GM19238 (cell line): Measurements from ENCODE around the gene NUMBL.
"Not testable (repeated sequence)": the region's sequence is repeated elsewhere in the genome, so short reads cannot be mapped to it uniquely, and the experiment has no call there.

Experiments used
- DNase-seq: peaks from one replicate; pipeline ENCODE4 v3.0.0; 2011; ENCODE audit warnings: low spot score; ENCODE audit not compliant: insufficient read length

Gene NUMBL

DNA sequence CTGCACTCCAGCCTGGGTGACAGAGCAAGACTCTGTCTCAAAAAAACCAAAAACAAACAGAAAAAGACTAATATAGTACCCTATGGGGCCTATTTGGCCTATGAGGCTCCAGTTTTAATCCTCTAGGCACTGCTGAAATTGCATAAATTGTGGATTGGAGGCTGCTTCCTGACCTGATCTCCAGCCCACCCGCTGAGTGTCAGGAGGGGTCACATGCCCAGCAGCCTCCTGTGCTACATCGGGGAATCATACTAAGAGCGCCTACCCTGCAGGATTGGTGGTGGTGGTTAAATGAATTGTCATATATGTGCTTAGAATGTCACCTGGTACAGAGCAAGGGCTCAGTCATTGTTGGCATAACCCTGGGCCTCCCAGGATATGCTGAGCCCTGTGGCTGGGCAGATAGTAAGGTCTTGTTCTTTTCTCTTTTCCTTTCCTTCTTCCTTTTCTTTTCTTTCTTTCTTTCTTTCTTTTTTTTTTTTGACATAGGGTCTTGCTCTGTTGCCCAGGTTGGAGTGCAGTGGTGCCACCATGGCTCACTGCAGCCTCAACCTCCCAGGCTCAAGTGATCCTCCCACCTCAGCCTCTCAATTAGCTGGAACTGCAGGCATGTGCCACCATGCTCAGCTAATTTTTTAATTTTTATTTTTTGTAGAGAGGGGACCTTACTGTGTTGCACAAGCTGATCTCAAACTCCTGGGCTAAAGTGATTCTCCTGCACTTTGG, 58.0 kb downstream of the NUMBL start:
- no peak for DNase-seq

- DNase-seq = no peak
These were observed 59.8 kb downstream of the NUMBL start for GRCh38 chr19:40630571-40631160.

DNA sequence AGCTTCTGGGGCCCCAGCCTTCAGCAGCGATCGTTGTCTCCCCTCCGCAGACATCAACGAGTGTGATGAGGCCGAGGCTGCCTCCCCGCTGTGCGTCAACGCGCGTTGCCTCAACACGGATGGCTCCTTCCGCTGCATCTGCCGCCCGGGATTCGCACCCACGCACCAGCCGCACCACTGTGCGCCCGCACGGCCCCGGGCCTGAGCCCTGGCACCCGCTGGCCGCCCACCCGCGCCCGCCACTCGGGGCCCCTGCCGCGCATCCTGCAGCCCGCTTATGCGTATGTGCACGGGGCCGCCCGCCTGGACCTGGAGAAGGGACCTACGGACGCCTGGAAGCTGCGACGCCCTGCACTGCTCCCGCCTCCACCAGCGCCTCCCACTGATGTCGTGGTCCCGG, 61.1 kb downstream of the NUMBL start:
- DNase-seq = no peak

DNA sequence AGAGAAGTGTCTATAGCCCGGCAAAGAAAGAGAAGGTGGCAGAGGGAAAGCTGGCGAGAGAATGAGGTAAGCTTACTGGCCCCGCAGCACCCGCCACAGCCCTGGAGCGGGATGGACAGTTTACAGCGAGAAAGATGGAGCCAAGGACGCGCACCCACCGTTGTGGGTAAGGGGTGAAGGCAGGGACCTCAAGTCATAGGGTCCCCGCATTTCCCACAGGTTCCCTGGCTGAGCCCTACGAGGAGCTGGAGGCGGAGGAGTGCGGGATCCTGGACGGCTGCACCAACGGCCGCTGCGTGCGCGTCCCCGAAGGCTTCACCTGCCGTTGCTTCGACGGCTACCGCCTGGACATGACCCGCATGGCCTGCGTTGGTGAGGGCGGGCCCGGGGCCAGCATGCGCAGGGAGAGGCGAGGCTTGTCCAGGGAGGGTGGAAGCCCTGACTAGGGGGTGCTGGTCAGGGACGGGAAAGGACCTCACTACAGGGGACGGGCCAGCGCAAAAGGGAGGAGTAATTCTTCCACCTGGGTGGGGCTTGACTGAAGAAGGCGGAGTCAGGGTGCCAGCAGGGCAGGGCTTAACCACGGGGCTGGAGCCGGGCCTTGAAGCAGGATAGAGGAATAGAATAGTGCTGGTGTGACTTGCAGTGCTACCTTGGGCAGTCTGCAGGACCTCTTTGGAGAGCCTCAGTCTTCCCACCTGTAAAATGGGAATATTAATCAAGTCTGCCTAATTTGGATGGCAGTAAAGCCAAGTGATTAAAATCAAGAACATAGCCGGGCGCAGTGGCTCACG, 62.8 kb downstream of the NUMBL start:
- no peak for DNase-seq

DNA sequence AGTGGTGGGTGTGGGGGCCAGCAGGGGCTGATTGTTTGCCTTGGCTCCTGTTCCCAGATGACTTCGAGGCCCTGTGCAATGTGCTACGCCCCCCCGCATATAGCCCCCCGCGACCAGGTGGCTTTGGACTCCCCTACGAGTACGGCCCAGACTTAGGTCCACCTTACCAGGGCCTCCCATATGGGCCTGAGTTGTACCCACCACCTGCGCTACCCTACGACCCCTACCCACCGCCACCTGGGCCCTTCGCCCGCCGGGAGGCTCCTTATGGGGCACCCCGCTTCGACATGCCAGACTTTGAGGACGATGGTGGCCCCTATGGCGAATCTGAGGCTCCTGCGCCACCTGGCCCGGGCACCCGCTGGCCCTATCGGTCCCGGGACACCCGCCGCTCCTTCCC, 63.5 kb downstream of the NUMBL start:
- DNase-seq = no peak

DNA sequence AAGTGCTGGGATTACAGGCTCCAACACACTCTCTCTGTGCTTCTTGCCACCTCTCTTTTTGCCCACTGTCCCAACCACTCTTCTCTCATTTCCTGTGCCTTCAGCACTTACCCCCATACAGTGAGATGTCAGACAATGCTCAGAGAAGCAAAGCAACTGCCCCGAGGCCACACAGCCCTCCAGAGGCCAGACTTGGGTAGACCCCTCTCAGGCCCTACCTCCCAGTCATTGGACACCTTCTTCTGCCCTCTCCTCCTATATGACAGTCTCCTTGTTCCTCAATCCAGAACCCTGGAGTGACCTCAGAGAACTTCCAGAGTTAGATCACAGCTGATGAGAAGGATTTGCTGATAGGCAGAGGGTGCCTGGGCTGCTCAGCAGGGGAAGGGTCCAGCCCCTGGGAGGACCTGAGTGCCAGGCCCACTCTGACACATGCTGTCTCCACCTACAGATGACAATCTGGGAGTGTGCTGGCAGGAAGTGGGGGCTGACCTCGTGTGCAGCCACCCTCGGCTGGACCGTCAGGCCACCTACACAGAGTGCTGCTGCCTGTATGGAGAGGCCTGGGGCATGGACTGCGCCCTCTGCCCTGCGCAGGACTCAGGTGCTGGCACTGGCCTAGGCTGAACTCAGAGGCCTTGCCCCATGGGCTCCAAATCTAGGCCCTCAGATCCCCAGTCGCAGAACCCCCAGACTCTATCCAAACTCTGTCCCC, 64.9 kb downstream of the NUMBL start:
- no peak for DNase-seq

DNA sequence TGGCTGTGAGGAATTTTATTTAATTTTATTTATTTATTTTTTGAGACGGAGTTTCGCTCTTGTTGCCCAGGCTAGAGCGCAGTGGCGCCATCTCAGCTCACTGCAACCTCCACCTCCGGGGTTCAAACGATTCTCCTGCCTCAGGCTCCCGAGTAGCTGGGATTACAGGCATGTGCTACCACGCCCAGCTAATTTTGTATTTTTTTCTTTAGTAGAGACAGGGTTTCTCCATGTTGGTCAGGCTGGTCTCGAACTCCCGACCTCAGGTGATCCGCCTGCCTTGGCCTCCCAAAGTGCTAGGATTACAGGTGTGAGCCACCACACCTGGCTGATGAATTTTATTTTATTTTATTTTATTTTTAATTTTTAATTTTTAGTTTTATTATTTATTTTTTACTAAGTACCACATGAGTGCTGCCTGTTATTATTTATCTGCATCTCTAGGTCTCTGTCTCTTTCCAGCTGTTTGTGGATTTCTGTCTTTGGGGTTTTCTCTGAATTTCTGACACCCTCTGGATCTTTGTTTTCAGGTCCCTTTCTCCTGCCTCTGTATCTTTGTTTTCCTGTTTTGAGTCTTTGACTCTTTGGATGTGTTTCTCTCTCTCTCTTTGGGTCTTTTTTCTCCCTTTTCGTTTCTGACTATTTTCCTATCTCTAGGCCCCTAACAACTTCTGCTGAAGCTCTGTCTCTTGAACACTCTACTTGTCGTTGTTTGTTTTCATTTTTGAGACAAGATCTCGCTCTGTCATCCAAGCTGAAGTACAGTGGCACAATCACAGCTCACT, 65.9 kb downstream of the NUMBL start:
- not testable (repeated sequence) for DNase-seq

DNA sequence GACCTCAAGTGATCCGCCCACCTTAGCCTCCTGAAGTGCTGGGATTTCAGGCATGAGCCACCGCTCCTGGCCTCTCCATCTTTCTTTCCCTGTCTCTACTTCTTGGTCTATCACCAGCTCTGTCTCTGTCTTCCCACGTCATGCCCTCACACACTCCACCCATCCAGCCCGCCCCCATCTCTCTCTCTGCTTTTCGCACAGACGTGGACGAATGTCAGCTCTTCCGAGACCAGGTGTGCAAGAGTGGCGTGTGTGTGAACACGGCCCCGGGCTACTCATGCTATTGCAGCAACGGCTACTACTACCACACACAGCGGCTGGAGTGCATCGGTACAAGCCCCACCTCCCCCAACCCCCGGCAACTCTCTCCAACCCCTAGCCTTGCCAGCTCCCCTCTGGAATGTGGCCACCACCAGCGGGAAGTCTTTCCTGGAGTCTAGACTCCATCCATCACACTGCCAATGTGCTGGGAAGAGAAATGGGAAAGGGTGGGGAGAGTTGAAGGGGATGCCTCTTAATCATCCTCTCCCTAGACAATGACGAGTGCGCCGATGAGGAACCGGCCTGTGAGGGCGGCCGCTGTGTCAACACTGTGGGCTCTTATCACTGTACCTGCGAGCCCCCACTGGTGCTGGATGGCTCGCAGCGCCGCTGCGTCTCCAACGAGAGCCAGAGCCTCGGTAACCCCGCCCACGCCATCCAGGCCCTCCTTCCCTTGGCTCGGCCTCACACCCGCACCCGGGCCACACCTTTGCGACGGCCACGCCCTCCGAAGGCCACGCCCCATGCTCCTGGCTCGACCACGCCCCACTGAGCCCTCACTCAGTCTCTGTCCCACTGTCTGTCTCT, 66.8 kb downstream of the NUMBL start:
- DNase-seq = no peak

GRCh38 chr19:40622773-40623075, 67.7 kb downstream of the NUMBL start:
- no peak for DNase-seq

DNA sequence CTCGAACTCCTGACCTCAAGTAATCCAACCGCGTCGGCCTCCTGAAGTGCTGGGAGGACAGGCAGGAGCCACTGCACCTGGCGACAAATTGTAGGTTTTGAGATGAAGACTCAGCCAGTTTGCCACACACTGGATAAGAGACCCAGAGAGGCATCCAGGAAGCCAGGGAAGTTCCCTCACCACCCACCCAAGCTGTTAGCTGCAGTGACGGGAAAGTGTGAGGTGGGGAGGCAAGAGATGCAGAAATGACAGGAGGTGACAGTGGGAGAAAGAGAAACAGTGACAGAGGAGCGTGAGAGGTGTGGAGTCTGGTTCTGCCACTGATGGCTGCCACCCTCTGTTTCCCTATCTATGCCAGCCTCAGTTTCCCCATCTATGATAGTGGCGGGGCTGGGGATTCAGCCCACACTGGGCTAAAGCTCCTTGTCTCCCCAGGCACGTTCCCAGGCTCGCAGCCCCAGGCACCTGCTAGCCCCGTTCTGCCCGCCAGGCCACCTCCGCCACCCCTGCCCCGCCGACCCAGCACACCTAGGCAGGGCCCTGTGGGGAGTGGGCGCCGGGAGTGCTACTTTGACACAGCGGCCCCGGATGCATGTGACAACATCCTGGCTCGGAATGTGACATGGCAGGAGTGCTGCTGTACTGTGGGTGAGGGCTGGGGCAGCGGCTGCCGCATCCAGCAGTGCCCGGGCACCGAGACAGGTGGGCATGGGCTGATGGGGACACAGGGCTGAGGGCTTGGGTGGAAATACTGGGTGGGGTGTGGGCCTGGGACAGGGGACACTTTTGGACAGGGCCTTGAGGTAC, 68.3 kb downstream of the NUMBL start:
- DNase-seq = no peak

DNA sequence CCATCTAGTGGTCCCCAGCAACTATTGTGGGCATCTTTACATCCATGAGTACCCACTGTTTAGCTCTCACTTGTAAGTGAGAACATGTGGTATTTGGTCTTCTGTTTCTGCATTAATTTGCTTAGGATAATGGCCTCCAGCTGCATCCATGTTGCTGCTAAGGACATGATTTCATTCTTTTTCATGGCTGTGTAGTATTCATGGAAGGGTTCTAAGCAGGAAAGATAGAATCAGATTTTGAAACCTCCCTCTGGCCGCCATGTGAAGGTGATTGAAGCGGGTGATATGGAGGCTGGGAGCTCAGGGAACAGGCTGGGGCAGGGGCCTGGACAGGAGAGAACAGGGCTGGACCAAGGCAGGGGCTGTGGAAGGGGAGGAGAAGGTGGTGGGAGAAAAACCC, 69.2 kb downstream of the NUMBL start:
- no peak for DNase-seq

DNA sequence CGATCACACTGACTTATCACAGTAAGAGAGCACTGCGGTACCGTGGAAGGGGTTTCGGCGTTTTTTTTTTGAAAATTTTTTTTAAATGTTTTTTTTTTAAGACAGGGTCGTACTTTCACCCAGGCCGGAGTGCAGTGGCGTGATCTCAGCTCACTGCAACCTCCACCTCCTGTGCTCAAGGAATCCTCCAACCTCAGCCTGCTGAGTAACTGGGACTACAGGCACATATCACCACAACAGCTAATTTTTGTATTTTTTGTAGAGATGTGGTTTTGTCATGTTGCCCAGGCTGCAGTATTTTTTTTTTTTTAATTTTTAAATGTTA, 70.3 kb downstream of the NUMBL start:
- no peak for DNase-seq

DNA sequence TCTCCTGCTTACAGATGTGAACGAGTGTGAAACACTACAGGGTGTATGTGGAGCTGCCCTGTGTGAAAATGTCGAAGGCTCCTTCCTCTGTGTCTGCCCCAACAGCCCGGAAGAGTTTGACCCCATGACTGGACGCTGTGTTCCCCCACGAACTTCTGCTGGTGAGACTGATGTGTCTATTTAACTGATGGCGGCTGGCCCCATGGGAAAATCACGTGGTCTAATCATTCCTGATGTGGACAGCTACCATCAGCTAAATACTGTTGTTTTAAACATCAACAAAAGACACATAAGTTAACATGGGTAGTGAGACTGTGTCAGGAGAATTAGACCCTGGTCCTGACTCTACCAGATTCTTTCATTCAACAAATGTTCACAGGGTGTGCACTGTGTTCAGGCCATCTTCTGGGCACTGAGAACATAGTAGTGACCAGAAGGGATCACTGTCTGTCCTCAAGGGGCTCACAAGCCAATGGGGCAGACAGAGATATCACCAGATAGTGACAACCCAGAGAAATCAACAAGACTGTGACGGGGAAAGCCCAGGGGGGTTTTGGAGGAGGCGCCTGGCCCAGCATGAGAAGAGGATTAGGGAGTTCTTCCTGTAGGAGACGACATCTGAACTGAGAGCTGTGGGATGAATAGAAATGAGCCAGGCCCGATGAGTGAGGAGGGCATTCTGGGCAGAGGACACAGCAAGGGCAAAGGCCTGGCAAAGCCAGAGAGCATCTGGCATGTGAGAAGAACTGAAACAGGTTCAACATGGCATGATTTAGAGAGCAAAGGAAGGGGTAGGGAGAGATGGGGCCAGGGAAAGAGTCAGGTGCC, 70.9 kb downstream of the NUMBL start:
- DNase-seq = no peak

- no peak for DNase-seq
These were observed 72.5 kb downstream of the NUMBL start for GRCh38 chr19:40617961-40618360.

GRCh38 chr19:40616941-40617340, 73.5 kb downstream of the NUMBL start:
- no peak for DNase-seq

DNA sequence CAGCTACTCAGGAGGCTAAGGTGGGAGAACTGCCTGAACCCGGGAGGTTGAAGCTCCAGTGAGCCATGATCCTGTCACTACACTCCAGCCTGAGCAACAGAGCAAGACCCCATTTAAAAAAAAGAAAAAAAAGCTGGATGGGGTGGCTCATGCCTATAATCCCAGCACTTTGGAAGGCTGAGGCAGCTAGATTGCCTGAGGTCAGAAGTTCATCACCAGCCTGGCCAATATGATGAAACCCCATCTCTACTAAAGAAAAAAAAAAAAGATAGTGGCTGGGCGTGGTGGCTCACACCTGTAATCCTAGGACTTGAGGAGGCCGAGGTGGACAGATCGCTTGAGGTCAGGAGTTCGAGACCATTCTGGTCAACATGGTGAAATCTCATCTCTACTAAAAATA, 74.3 kb downstream of the NUMBL start:
- DNase-seq = no peak
